DND-41 (cell line): ENCODE data around the gene CHAC1.

Experiments
- CTCF ChIP-seq: IDR thresholded peaks from 2 replicates; pipeline ENCODE4 v1.5.1; 2012; ENCODE audit warnings: borderline replicate concordance, low read length, moderate library complexity, mild to moderate bottlenecking; ENCODE audit not compliant: poor library complexity, severe bottlenecking; ENCODE audit errors: extremely low read depth
- EZH2 ChIP-seq: IDR thresholded peaks from 3 replicates; pipeline ENCODE4 v1.6.1; 2012; ENCODE audit warnings: borderline replicate concordance, low read depth, mild to moderate bottlenecking, moderate library complexity, low read length, inconsistent platforms; ENCODE audit not compliant: severe bottlenecking

- TF ChIP-seq CTCF, result no peak
- TF ChIP-seq EZH2, result no peak
Observed at GRCh38 chr15:40964006-40964405, 10.7 kb downstream of the CHAC1 start.
